ENCODE data around the gene FN3K. TPM values are rescaled to one million over a fixed set of nuclear protein-coding genes. Genes with fewer than 3 reads are reported as not detected.

Gene FN3K
- total RNA-seq, 1 donor from 2014 or later: 27.4 TPM

DNA sequence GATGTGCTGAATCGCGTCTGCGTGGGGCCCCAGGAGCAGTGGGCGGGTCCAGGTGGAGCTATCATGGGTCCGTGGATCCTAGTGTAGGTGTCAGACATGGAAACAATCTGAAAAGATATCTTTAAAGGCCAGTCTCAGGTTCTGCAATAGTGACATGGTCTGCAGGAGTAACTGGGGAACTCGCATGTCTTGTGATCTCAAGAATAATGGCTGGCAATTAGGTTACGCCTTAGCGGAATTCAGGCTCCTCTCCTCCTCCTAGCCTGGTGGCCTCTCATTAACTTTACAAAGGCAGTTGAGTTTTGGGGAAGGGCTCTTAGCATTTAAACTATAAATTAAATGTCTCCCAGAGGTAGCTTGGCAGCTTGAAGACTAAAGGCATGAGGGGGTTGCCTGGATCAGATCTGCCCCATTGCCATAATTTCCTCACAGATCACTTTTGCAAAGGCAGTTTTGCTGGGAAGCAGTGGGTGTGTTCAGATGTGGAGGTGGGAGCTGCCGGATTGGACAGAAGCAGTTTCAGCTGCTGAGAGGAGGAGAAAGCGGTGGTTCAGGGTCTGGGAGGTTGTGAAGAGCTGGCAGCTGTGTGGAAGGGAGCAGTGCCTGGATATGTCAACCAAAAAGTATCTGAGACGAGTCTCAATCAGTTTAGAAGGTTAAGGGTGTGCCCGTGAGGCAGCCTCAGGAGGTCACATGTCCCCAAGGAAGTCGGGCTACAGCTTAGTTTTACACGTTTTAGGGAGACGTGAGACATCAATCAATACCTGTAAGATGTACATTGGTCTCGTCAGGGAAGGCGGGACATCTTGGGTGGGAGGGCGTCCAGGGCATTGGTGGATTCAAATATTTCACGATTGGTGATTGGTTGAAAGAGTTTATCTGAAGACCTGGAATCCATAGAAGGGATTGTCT lies 19.1 kb downstream of the FN3K start:
- ATAC-seq: no peak
- intact Hi-C loops (cut with DNase I): no loop called here
- no peak for DNase-seq
- Histone ChIP-seq H3K27ac (no peak overlapping the region), H3K4me3 (no peak overlapping the region), H3K4me1 (peaks cover 6% of the 10 kb centered on the region), H3K27me3 (no peaks in the 10 kb centered on the region), H3K9me3 (no peaks in the 10 kb centered on the region), H3K36me3 (no peaks in the 10 kb centered on the region)
- TF ChIP-seq, protein P1, sequence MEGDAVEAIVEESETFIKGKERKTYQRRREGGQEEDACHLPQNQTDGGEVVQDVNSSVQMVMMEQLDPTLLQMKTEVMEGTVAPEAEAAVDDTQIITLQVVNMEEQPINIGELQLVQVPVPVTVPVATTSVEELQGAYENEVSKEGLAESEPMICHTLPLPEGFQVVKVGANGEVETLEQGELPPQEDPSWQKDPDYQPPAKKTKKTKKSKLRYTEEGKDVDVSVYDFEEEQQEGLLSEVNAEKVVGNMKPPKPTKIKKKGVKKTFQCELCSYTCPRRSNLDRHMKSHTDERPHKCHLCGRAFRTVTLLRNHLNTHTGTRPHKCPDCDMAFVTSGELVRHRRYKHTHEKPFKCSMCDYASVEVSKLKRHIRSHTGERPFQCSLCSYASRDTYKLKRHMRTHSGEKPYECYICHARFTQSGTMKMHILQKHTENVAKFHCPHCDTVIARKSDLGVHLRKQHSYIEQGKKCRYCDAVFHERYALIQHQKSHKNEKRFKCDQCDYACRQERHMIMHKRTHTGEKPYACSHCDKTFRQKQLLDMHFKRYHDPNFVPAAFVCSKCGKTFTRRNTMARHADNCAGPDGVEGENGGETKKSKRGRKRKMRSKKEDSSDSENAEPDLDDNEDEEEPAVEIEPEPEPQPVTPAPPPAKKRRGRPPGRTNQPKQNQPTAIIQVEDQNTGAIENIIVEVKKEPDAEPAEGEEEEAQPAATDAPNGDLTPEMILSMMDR (IDR thresholded peaks at IDR 0.05): no peak

DNA sequence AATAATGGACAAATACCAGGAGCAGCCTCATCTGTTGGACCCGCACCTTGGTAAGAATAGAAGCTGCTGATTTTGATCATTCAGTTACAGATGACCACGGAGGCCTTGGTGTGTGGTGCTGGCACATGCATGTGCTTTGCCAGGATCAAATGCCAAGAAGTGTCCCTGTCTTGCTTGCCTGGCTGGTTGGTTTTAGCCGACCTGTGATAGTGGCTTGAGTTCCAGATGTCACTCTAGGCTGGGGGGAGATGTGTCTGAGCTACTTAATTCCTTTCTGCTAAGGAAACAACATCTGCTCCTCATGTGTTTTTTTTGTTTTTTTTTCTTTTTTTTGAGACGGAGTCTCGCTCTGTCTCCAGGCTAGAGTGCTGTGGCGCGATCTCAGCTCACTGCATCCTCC lies 20.8 kb downstream of the FN3K start:
- Histone ChIP-seq H3K27ac (no peak overlapping the region), H3K4me3 (no peak overlapping the region), H3K36me3 (peaks cover 7% of the 10 kb centered on the region), H3K27me3 (no peaks in the 10 kb centered on the region), H3K4me1 (peaks cover 6% of the 10 kb centered on the region), H3K9me3 (no peaks in the 10 kb centered on the region)
- no peak for DNase-seq
- TF ChIP-seq, protein P1 (IDR thresholded peaks at IDR 0.05): no peak
- ATAC-seq: no peak
- intact Hi-C loops (cut with DNase I): no loop called here

DNA sequence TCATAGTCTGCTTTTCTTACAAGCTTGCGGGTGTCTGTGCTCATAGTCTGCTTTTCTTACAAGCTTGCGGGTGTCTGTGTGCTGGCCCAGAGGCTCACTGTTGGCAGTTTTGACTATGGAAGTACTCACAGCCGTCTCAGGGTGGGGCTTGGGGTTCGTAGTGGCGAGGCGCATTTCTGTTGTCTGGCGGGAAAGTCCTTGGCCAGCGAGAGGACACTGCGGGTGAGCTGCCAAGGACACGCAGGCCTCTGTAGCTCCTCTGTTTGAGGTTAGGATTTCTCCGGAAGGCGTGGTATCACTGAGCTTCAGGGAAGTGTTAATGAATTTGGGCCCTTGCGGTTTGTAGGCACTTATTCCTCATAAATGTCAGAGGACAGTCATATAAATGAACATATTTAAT lies 30.0 kb downstream of the FN3K start:
- DNase-seq (no peak), ATAC-seq (no peak)
- H3K9me3 ChIP-seq: no peaks in the 10 kb centered on the region
- intact Hi-C loops (cut with DNase I): no loop called here
- H3K4me3 ChIP-seq: no peak overlapping the region
- H3K36me3 ChIP-seq: peaks cover 39% of the 10 kb centered on the region
- H3K27ac ChIP-seq: no peak overlapping the region
- TF ChIP-seq, protein P1 (IDR thresholded peaks at IDR 0.05): no peak
- H3K4me1 ChIP-seq: no peaks in the 10 kb centered on the region
- H3K27me3 ChIP-seq: no peaks in the 10 kb centered on the region

DNA sequence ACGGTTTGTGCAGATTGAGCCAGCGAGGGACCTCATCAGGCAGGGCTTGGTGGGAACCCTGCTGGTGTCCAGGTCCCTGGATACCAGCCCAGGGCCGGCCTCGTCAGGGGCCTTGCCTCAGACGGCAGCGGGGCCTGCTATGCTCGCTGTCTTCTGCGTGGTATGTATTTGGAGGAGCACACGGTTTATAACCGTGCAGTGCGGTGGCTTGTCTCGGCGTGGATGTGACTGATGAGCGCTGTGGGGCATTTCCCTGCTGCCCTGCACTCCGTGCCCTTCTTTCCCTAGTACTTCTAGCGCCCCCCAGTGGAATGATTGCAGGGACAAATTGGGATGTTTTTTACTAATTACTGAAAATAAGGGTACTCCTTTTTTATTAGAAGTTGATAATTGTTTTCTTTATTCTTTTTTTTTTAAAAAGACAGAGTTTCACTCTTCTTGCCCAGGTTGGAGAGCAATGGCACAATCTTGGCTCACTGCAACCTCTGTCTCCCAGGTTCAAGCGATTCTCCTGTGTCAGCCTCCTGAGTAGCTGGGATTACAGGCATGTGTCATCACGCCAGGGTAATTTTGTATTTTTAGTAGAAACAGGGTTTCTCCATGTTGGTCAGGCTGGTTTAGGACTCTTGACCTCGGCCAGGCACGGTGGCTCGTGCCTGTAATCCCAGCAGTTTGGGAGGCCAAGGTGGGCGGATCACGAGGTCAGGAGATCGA lies 31.8 kb downstream of the FN3K start:
- H3K27ac ChIP-seq: no peak overlapping the region
- intact Hi-C loops (cut with DNase I): no loop called here
- TF ChIP-seq, protein P1 (IDR thresholded peaks at IDR 0.05): peak; percentile 58
- no peaks in the 10 kb centered on the region for H3K4me1 ChIP-seq
- no peaks in the 10 kb centered on the region for H3K9me3 ChIP-seq
- no peak overlapping the region for H3K4me3 ChIP-seq
- no peaks in the 10 kb centered on the region for H3K27me3 ChIP-seq
- peaks cover 32% of the 10 kb centered on the region for H3K36me3 ChIP-seq
- ATAC-seq: peak; percentile 85
- DNase-seq: no peak

DNA sequence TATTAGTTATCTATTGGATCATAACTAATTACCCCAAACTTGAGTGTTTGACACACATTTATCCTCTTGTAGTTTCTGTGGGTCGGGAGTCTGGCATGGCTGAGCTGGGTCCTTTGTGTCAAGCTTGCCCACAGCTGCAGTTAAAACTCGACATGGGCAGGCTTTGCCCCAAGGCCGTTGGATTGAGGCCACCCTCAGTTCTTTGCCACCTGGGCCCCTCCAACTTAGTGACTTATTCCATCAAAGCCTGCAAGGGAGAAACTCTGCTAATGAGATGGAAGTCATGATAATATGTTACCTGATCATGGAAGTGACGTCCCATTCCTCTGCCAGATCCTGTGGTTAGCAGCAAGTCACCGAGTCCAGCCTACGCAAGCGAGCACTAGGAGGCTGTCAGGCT lies 33.6 kb downstream of the FN3K start:
- ATAC-seq: no peak
- H3K27me3 ChIP-seq: no peaks in the 10 kb centered on the region
- intact Hi-C loops (cut with DNase I): no loop called here
- no peak overlapping the region for H3K4me3 ChIP-seq
- no peaks in the 10 kb centered on the region for H3K9me3 ChIP-seq
- TF ChIP-seq, protein P1 (IDR thresholded peaks at IDR 0.05): no peak
- peaks cover 28% of the 10 kb centered on the region for H3K36me3 ChIP-seq
- no peaks in the 10 kb centered on the region for H3K4me1 ChIP-seq
- H3K27ac ChIP-seq: no peak overlapping the region
- no peak for DNase-seq
